ENCODE measurements around the gene POLR2E.
"Not testable (repeated sequence)": the region's sequence is repeated elsewhere in the genome, so short reads cannot be mapped to it uniquely, and the experiment has no call there.

The POLR2E gene

DNA sequence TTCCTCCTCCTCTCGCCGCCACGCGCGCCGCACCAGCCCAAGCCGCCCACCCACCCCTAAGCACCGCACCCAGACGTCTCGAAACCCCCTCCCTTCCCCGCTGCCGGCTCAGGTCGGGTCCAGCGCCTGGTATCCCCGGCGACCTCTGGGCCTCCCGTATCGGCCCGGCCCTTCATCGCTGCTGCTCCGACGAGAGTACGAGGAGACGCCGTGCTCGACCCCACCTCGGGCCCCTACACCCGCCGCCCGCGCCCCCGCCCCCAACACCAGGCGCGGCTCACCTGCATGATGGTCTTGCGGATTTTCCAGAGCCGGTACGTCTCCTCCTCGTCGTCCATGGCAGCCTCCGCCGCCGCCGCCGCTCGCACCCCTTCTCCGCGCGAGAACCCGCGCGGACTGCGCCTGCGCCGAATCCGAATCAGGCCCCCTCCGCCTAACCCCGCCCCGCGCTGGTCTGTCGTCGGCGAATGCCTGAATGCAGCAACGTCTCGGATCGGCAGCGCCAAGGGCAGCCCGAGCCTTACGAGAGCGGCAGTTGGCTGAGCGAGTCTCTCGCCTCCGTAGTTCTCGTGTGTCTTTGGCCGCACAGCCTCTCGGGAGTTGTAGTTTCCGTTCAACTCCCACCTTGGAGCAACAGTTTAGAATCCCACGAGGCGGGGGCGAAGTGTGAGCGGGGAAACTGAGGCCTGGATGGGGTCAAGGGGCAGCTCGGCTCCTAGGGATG, at the start of gene POLR2E:
Gene POLR2E, minus strand, starts transcription at position 398 of the 724 bp plus-strand sequence. Its CDS starts 60 bp downstream, at position 338.
- in situ Hi-C loops (cut with MboI; ENCODE audit: low sequenced_read_pairs) = no loop called here

DNA sequence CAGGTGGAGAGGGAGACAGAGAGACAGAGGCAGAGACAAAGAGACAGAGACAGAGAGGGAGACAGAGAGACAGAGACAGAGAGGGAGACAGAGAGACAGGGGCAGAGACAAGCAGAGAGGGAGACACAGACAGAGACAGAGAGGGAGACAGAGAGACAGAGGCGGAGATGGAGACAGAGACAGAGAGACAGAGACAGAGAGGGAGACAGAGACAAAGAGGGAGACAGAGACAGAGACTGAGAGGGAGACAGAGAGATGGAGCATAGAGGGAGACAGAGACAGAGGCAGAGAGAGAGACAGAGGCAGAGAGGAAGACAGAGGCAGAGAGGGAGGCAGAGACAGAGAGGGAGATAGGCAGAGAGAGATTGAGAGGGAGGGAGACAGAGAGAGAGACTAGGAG, 49.6 kb upstream of the POLR2E start:
- in situ Hi-C loops (cut with MboI; ENCODE audit: low sequenced_read_pairs) = no loop called here

DNA sequence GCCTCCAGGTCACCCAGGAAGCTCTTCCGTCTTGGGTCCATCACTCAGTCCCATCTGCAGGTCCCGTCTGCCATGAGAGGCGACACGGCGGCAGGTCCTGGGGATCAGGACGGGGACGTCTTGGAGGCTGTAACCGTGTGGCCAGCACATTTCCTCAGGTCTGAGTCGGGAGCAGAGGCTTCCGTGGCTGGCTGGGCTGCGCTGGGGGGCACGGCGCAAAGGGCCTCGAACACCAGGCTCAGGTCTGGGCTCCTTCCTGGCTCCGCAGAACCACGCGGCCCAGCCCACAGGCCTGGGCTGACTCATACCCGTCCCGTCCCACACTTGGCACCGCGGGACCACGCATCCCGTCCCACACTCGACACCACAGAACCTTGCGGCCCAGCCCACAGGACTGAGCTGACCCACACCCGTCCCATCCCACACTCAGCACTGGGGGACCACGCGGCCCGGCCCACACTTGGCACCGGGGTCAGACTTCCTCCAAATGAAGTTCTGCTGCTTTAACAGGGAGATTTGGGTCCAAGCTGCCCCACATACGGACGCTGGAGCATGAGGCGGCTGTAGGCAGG, 48.7 kb upstream of the POLR2E start:
- in situ Hi-C loops (cut with MboI; ENCODE audit: low sequenced_read_pairs) = no loop called here

DNA sequence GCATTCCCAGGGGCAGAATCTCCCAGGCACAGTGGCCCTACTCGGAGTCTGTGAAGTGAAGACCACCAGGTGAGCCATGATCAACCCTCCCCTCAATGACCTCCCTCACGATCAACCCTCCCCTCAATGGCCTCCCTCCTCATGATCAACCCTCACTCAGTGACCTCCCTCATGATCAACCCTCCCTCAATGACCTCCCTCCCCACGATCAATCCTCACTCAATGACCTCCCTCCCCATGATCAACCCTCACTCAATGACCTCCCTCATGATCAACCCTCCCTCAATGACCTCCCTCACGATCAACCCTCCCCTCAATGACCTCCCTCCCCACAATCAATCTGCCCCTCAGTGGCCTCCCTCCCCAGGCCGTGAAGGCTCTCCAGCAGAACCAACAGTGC, 46.8 kb upstream of the POLR2E start:
- in situ Hi-C loops (cut with MboI; ENCODE audit: low sequenced_read_pairs) = no loop called here

DNA sequence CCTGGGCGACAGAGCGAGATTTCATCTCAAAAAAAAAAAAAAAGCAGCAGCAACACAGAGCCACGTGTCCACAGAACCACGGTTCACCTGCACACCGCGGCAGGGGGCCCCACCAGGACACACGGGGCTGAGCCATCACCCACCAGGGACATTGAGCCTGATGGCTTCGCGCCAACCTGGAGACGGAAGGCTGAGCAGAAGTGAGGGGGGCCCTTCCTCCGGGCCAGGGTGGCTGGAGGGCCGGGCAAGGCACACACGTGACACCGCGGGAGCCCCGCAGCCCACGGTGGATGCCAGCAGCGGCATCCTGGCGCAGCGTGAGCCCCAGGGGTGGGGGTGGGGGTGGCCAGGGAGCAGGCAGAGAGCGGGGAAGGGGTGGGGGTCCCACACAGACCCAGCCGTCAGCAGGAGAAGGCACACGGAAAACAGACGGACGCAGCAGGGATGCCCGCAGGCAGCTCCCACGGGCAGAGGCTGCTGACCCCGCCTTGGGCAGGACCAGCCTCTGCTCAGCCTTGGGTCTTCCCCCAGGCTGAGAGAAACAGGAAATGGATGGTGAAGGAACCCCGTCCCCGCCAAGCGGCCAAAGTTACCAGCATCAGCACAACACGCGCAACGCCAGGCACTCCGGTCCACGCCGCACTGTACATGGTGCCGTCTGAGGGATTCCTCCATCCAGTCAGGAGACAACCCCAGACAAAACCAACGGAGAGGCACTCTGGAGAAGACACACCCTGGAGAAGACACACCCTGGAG, 45.3 kb upstream of the POLR2E start:
- in situ Hi-C loops (cut with MboI; ENCODE audit: low sequenced_read_pairs) = no loop called here

DNA sequence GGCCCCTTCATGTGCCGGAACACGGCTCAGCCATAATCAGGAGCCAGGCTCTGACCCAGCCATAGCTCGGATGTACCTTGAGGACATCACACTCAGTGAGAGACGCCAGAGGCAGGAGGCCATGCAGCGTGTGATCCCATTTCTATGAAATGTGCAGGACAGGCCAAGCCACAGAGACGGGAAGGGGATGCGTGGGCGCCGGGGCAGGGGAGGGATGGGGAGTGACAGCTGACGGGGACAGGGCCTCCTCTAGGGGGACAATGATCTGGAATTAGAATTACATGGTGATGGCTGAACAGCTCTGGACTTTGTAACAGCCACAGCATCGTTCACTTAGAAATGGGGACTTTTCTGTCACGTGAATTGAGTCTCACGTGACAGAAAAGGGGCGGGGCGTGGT, 44.0 kb upstream of the POLR2E start:
- in situ Hi-C loops (cut with MboI; ENCODE audit: low sequenced_read_pairs) = no loop called here

DNA sequence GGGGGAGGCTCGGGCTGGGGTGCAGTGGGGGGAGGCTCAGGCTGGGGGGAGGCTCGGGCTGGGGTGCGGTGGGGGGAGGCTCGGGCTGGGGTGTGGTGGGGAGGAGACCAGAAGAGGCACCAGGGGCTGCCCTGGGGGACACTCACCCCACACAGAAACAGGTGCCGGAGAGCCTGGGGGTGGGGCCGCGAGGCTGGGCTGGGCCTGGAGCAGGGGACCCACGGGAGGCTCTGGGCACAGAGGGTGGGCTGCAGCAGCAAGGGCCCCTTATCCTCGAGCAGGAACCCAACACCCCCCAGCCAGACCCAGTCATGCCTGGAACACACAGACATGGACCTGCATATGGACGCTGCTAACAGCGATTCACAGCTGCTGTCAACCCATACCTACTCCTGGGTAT, 42.9 kb upstream of the POLR2E start:
- in situ Hi-C loops (cut with MboI; ENCODE audit: low sequenced_read_pairs) = no loop called here

DNA sequence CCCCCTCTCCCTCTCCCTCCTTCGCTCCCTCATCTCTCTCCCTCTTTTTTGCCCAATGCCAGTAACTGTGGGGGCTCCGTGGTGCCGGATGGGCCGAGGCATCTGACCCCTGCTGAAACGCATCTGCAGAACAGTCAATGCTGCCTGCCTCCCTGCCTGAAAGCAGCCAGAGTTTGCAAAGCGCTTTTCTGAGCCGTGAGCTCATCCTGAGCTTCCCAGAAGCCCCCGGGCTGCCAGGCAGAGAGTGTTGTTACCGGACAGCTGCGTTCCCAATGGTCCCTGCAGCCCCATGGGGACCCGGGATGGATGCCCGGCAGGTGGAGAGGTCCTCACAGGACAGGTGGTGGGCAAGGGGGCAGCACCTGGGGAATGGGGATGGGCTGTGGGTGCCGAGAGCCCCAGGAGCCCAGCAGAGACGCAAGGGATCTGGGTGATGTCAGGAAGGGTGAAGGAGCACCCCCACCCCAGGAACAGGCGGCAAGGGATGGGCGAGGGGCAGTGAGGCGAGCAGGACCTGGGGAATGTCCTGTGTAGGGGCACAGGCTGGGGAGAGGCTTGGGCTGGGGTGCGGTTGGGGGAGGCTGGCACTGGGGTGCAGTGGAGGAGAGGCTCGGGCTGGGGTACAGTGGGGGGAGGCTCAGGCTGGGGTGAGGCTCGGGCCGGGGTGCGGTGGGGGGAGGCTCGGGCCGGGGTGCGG, 41.6 kb upstream of the POLR2E start:
- in situ Hi-C loops (cut with MboI; ENCODE audit: low sequenced_read_pairs) = no loop called here

DNA sequence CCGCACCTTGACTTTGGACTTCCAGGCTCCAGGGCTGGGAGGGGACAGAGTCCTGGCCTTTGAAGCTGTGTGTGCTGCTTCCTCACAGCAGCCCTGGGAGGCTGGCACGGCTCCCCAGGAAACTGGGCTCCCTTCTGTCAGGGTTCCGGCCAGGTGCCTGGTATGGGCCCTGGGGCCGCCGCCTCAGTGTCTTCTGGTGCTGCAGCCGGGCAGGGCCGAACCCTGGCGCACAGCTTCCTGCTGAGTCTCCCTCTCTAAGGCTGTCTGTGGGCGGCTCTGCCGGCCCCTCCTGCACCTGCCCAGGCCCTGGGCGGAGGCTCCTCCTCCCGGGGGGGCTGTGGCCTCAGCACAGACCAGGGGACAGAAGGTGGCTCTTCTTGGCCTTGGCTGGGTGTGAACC, 41.0 kb upstream of the POLR2E start:
- in situ Hi-C loops (cut with MboI; ENCODE audit: low sequenced_read_pairs) = no loop called here

DNA sequence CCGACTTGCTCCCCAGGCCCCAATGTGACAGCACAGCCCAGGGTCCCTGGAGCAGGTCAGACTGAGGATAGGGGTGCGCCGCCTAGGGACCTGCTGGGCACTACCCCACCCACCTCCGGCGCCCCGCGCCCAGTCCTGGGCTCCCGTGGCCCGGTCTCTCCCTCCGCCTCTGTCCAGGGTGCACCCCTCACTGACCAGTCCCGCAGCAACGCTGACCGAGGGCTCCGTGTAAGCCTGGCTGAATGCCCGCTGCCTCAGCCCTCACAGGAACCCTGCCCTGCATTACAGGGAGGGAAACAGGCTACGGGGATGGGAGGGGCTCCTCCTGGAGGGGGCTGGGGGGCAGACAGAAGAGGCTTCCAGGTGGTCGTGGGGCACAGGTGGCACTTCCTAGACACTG, 40.3 kb upstream of the POLR2E start:
- in situ Hi-C loops (cut with MboI; ENCODE audit: low sequenced_read_pairs) = no loop called here

DNA sequence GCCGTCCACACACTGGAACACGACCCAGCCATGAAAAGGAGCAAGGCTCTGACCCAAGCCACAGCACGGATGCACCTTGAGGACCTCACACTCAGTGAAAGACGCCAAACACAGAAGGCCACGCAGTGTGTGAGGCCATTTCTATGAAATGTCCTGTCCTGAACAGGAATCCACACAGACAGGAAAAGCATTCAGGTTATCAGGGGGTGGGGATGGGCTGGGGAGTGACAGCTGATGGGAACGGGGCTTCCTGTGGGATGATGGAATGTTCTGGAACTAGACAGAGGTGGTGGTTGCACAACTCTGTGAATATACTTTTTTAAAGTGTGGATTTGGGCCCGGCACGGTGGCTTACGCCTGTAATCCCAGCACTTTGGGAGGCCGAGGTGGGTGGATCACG, 39.3 kb upstream of the POLR2E start:
- in situ Hi-C loops (cut with MboI; ENCODE audit: low sequenced_read_pairs) = no loop called here

DNA sequence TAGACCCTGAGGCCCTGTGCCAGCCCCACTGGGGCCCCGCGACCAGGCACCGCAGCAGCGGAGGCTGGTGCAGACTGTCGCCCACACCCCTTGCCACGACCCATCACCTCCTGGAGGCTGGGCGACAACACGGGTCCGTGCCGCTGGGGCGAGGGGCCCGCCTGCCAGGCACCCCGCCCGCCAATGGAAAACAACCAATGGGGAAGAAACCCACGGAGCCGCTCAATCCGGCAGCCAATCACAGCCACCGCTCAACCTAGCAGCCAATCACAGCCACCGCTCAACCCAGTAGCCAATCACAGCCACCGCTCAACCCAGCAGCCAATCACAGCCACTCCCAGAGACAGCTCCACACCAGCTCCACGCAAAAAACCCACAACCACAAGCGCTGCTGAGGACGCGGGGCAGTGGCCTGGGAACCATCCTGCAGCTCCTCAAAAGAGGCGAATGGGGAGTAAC, 38.3 kb upstream of the POLR2E start:
- in situ Hi-C loops (cut with MboI; ENCODE audit: low sequenced_read_pairs) = no loop called here

DNA sequence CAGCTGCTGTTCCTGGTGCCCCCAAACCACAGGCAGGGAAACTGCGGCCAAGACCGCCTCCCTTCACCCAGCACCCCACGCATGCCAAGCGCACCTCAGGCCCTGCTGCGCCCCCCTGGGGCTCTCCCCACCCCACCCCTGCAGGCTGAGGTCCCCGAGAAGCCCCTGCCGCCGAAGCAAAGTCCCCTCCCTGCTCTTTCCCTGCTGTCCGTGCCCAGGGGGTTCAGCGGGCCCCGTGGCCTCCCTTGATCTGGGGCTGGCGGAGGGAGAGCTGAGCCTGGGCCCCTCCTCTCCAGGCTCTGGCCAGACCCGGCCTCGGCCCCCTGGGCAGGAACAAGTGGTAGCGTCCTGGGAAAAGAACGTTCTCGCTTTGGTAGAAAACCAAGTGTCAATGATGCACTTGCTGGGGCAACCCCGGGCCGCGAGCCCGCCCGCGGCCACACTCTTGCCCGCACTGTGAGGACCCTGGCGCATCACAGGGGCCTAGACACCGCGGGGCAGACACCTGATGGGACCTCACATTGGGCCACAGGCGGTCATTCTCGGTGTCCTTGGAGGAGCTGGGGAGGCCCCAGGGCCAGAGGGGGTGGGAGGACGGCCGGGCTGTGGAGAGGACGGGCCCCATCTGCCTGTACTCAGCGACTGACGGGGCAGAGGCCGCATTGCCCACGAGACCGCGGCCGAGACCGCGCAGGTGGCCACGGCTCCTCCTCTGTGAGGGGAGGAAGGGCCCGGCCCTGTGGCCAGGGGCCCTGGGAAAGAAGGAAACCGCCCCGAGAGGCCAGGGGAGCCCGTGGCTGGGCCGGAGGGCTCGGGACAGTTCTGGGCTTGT, 37.6 kb upstream of the POLR2E start:
- in situ Hi-C loops (cut with MboI; ENCODE audit: low sequenced_read_pairs) = no loop called here

DNA sequence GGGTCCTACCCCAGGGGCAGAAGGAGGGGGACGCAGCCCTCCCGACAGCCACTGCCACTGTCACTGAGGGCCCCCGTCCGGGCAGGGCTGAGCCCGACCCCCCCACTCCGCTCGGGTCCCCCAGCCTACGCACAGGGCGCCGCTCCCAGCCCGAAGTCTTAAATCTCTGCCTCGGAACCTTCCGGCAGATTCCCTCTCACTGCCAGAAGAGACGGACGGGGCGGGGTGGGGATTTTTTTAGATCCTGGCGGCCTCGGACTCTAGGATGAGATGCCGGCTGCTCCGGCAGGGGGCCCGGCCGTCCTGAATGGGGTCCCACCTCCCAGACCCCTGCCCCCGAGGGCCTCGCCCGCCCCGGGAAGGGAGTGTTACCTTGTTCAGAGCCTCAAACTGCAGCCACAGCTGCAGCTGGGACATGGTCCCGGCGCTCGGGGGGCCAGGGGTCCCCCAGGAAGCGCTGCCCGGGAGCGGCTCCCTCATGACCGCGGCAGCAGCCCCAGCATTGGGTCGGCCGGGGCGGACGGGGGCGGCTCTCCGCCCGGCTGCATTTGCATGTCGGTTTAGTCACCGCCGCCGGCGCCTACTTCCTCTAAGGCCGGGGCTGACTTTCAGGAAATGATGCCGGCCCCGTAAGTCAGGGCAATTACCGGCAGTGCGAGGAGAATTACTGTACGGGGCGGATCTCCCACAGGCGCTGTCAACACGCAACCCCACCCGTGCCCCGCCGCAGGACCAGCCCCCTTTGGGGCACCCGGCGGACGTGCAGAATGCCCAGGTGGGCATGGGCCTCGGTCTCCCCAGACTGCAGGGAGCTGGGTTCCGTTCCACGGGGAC, 36.8 kb upstream of the POLR2E start:
- in situ Hi-C loops (cut with MboI; ENCODE audit: low sequenced_read_pairs) = no loop called here

DNA sequence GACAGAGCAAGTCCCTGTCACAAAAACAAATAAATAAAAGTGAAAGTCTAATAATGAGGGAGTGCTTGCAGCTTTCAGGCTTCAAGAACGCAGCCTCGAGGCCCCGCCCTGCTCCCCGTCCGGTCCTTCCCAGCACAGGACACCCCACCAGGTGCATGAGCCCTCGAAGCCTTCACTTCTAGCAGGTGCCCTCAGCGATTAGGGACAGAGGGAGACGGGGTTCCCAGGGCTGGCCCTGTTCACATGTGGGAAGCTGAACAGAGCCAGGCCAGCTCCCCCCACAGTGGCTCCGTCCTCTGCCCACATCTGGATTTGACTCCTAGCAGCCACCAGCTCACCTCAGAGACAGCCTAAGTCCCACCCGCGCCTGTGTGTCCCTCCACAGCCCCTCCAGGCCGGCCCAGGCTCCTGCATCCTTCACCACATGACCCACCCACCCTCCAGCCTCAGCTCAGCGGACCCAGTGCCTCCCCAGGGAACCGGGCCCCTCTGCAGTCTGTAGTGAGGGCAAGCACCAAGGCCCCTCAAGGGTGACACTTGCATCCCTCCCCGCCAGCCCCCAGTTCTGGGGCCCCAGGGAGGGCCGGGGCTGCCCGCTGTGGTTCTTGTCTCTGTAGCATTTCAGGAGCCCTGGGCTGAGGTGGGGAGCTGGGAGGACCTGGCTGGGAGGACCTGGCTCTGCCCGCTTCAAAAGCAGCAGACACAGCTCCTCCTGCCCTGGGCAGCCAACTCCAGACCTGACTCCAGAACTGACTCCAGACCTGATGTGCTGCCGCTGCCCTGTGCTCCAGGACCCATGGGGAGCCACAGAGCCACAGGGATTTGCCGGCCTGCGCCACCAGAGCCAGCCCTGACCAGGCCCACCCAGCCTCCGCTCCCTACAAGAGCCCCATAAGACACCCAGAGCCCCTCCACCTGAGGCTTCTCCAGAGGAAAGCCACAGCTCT, 35.9 kb upstream of the POLR2E start:
- in situ Hi-C loops (cut with MboI; ENCODE audit: low sequenced_read_pairs) = no loop called here

DNA sequence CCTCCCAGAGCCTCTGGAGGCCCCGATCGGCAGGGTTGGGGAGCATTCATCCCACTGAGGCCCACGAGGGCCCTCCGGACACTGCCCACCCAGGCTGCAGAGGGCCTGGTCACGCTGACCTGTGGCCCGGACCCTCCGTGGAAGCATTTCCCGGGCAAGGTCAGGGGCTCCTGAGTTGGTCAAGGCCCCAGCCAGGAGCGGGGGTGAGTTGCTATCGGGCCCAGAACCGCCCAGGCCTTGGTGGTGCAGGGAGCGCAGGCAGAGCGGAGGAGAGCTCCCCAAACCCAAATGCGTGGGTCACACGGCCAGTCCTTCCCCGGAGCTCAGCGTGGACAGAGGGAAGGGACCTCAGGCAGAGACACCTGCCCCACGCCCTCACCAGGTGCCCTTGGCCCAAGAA, 34.4 kb upstream of the POLR2E start:
- in situ Hi-C loops (cut with MboI; ENCODE audit: low sequenced_read_pairs) = no loop called here

DNA sequence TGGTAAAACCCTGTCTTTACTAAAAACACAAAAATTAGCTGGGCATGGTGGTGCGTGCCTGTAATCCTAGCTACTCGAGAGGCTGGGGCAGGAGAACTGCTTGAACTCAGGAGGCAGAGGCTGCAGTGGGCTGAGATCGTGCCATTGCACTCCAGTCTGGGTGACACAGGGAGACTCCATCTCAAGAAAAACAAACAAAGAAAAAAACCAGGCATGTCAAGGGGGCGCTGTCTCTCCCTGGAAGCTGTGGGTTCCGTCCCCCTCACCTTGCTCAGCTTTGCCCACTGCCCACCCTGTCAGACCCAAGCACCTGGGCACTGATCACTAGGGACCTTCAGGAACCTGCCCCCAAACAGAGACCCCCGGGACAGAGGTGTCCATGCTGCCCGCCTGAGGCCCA, 33.9 kb upstream of the POLR2E start:
- in situ Hi-C loops (cut with MboI; ENCODE audit: low sequenced_read_pairs) = not testable (repeated sequence)

DNA sequence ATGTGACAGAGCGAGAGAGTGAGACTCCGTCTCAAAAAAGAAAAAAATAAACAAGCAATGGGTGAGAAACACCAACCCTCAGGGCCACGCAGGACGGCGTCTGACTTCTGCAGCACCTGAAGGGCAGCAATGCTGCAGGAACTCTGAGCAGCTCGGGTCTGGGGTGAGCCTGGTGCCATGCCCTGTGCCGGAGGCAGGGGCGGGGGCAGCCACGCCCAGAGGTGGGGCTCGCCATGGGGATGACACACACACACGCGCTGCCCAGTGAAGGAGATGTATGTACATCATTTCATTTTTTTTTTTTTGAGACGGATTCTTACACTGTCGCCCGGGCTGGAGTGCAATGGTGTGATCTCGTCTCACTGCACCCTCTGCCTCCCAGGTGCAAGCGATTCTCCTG, 32.9 kb upstream of the POLR2E start:
- in situ Hi-C loops (cut with MboI; ENCODE audit: low sequenced_read_pairs) = no loop called here

Data from HL-60/S4 treated with retinoic acid at 250 ng/mL for 4 days and 3 days (cell line).